Measurements from ENCODE around the gene PPP1R7.

DNA sequence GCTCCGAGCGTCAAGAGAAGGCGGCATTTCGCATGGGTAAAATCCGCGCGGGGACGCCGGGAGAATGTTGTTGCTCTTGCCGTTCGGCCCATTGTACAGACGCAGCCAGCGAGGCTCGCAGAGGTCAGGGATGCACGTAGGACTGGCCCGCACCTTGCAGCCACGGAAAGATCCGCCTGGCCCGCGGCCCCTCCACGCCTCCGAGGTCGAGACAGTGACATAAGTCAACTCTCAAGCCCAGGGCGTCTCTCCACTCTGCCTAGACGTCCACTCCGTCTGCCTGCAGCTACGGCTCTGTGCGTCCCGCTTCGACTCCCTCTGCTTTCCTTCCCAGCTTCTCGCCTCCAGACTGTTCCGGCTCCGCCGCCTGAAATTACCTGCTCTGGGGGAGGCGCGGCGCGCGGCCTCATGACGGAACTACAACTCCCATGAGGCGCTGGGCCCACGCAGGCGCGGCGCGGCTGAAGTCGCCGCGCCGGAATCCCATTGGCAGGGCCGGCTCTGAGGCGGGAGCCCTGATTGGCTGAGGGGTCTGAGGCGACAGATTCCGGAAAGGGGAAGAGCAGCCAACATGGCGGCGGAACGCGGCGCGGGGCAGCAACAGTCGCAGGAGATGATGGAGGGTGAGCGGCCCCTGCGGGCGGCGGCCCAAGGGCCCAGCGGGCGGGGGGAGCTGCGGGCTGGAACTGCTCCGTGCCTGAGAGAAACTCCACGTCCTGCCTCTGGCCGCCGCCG is at the start of gene PPP1R7:
- TF ChIP-seq NFATC4 (CRISPR knock-in tag; IDR thresholded peaks at IDR 0.05) (no peak), KAT7 (CRISPR knock-in tag; IDR thresholded peaks at IDR 0.05; ENCODE audit: borderline replicate concordance) (no peak)
- TF ChIP-seq, protein P1, sequence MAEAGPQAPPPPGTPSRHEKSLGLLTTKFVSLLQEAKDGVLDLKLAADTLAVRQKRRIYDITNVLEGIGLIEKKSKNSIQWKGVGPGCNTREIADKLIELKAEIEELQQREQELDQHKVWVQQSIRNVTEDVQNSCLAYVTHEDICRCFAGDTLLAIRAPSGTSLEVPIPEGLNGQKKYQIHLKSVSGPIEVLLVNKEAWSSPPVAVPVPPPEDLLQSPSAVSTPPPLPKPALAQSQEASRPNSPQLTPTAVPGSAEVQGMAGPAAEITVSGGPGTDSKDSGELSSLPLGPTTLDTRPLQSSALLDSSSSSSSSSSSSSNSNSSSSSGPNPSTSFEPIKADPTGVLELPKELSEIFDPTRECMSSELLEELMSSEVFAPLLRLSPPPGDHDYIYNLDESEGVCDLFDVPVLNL (CRISPR knock-in tag; IDR thresholded peaks at IDR 0.05; ENCODE audit: borderline replicate concordance, low read depth): no peak; the same call in 1 of the 2 replicates
- TF ChIP-seq, protein P2, sequence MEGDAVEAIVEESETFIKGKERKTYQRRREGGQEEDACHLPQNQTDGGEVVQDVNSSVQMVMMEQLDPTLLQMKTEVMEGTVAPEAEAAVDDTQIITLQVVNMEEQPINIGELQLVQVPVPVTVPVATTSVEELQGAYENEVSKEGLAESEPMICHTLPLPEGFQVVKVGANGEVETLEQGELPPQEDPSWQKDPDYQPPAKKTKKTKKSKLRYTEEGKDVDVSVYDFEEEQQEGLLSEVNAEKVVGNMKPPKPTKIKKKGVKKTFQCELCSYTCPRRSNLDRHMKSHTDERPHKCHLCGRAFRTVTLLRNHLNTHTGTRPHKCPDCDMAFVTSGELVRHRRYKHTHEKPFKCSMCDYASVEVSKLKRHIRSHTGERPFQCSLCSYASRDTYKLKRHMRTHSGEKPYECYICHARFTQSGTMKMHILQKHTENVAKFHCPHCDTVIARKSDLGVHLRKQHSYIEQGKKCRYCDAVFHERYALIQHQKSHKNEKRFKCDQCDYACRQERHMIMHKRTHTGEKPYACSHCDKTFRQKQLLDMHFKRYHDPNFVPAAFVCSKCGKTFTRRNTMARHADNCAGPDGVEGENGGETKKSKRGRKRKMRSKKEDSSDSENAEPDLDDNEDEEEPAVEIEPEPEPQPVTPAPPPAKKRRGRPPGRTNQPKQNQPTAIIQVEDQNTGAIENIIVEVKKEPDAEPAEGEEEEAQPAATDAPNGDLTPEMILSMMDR (IDR thresholded peaks at IDR 0.05): no peak

Measured in WTC11 (cell line).